K562 (cell line): ENCODE measurements around the gene SLC7A11. TPM values are rescaled to one million over a fixed set of nuclear protein-coding genes. Genes with fewer than 3 reads are reported as not detected.

Source experiments
- ATAC-seq: fragments of 200-7000 bp; cut with Tn5 transposase; 3 replicates; pipeline ENCODE4 v1.9.1; 2020; ENCODE audit warnings: moderate library complexity
- BruUV-seq: library from RNA; stranded (reverse); fragments of 400-500 nt; replicated peaks from 2 replicates; lab custom pipeline; 2021; lab: Mats Ljungman, UMichigan
- CTCF ChIA-PET: fragments of 300-600 bp; formaldehyde crosslinking; extraction: SDS; loops from one replicate; lab custom pipeline; 2021; ENCODE audit warnings: low intra/inter-chr PET ratio; lab: Yijun Ruan, JAX
- POLR2A ChIA-PET: fragments of 300-600, 350-650 bp; sonication (Branson Sonifier 250); formaldehyde crosslinking; extraction: SDS; loops from one replicate; lab custom pipeline; 2021; ENCODE audit warnings: antibody characterized with exemption, inconsistent platforms; lab: Yijun Ruan, JAX
- DNase-seq, 4 experiments: peaks; one replicate each; pipeline versions ENCODE4 v3.0.0 to v3.0.0-alpha.2; 2011 to 2018; ENCODE audit warnings: low spot score in 3 of 4, mixed read lengths in 3 of 4; ENCODE audit errors: extremely low read depth in 1 of 4
- FAIRE-seq: peaks from 2 replicates; lab custom pipeline; 2011; peaks lifted over from hg19 to GRCh38; lab: Jason Lieb, UNC
- H2AFZ ChIP-seq: 2 replicates; pipeline ENCODE4 v1.6.0; 2011; ENCODE audit warnings: low read depth, low read length, control low read depth, inconsistent platforms
- H3K27ac ChIP-seq: fragments of 200-600 bp; 3 replicates; pipeline ENCODE4 v1.8.0; 2011; ENCODE audit warnings: low read depth, mild to moderate bottlenecking, control low read depth, inconsistent platforms, low read length, moderate library complexity, mixed read lengths; ENCODE audit errors: extremely low read depth
- H3K27me3 ChIP-seq, 2 experiments: fragments of 300-600 bp in 1 of 2; 2 replicates in 1 of 2; 3 replicates in 1 of 2; pipeline versions ENCODE4 v1.6.0 to v1.8.0; 2011; ENCODE audit warnings: inconsistent platforms in 2 of 2, low read length in 2 of 2, mild to moderate bottlenecking in 1 of 2, mixed read lengths in 1 of 2, moderate library complexity in 1 of 2; ENCODE audit not compliant: control insufficient read depth in 2 of 2, insufficient read depth in 2 of 2
- H3K36me3 ChIP-seq: fragments of 300-600 bp; 3 replicates; pipeline ENCODE4 v1.8.0; 2011; ENCODE audit warnings: mild to moderate bottlenecking, low read length, inconsistent platforms; ENCODE audit not compliant: control insufficient read depth, insufficient read depth
- H3K4me1 ChIP-seq, 2 experiments: fragments of 200-600 bp in 1 of 2; replicated peaks in 1 of 2; 2 replicates in 1 of 2; 3 replicates in 1 of 2; pipeline versions ENCODE4 v1.5.1 to v1.8.0; 2011; ENCODE audit warnings: inconsistent platforms in 2 of 2, low read length in 2 of 2, mild to moderate bottlenecking in 1 of 2, mixed read lengths in 1 of 2, moderate library complexity in 1 of 2; ENCODE audit not compliant: control insufficient read depth in 2 of 2, insufficient read depth in 2 of 2
- H3K4me2 ChIP-seq: 2 replicates; pipeline ENCODE4 v1.6.1; 2011; ENCODE audit warnings: low read length, control low read depth, inconsistent platforms, mixed read lengths; ENCODE audit not compliant: insufficient read depth
- H3K4me3 ChIP-seq: fragments of 200-600 bp; sonication (generic), shearing (Covaris generic); 2 replicates; pipeline ENCODE4 v1.5.1; 2016; ENCODE audit warnings: control low read depth, inconsistent platforms
- H3K79me2 ChIP-seq: fragments of 200-600 bp; 3 replicates; pipeline ENCODE4 v1.8.0; 2011; ENCODE audit warnings: low read length, inconsistent platforms; ENCODE audit not compliant: control insufficient read depth, insufficient read depth
- H3K9ac ChIP-seq, 2 experiments: 2 replicates each; pipeline versions ENCODE4 v1.6.0 to v1.6.1; 2011; ENCODE audit warnings: low read depth in 2 of 2, low read length in 2 of 2, control low read depth in 1 of 2, inconsistent platforms in 1 of 2, mild to moderate bottlenecking in 1 of 2, mixed read lengths in 1 of 2; ENCODE audit not compliant: insufficient read depth in 1 of 2
- H3K9me1 ChIP-seq: one replicate; pipeline ENCODE4 v1.6.0; 2011; ENCODE audit warnings: inconsistent platforms, mild to moderate bottlenecking, low read length, moderate library complexity; ENCODE audit not compliant: control insufficient read depth, insufficient read depth
- H3K9me3 ChIP-seq: replicated peaks from 2 replicates; pipeline ENCODE4 v1.5.1; 2011; ENCODE audit warnings: low read depth, low read length, inconsistent platforms; ENCODE audit not compliant: control insufficient read depth, insufficient read depth
- H4K20me1 ChIP-seq: replicated peaks from 2 replicates; pipeline ENCODE4 v1.6.1; 2011; ENCODE audit warnings: low read length, inconsistent platforms, mixed read lengths; ENCODE audit not compliant: control insufficient read depth, insufficient read depth
- CAMTA2 ChIP-seq: fragments of 250-450 bp; sonication (Bioruptor Pico); conservative IDR thresholded peaks from 2 replicates; pipeline ENCODE4 v1.5.1; 2022
- IFI16 ChIP-seq: fragments of 250-450 bp; sonication (Bioruptor Pico); IDR thresholded peaks from 2 replicates; pipeline ENCODE4 v2.1.2; 2022; ENCODE audit warnings: mild to moderate bottlenecking, inconsistent platforms
- NCOA6 ChIP-seq: fragments of 450-650 bp; IDR thresholded peaks from 2 replicates; pipeline ENCODE4 v1.6.1; 2017; ENCODE audit warnings: mild to moderate bottlenecking
- SIN3A ChIP-seq, 2 experiments: fragments of 150-350 bp in 1 of 2; IDR thresholded peaks; 2 replicates each; pipeline ENCODE4 v1.6.1; 2011 to 2016; ENCODE audit warnings: borderline replicate concordance in 2 of 2, low read depth in 2 of 2, low read length in 2 of 2, mild to moderate bottlenecking in 2 of 2, moderate library complexity in 2 of 2; ENCODE audit not compliant: control insufficient read depth in 1 of 2
- SP2 ChIP-seq: IDR thresholded peaks from 2 replicates; pipeline ENCODE4 v1.6.1; 2011; ENCODE audit warnings: mild to moderate bottlenecking, low read depth, low read length, moderate library complexity; ENCODE audit not compliant: poor library complexity, severe bottlenecking; ENCODE audit errors: extremely low read depth
- THRAP3 ChIP-seq: fragments of 450-650 bp; IDR thresholded peaks from 2 replicates; pipeline ENCODE4 v1.6.1; 2016; ENCODE audit warnings: mild to moderate bottlenecking, inconsistent platforms, borderline replicate concordance
- ZNF212 ChIP-seq: fragments of 450-650 bp; formaldehyde crosslinking; IDR thresholded peaks from 2 replicates; pipeline ENCODE4 v1.4.0; 2020; ENCODE audit warnings: mild to moderate bottlenecking
- WGBS: fragments of 100-300 bp; shearing (Covaris generic); methylation state at CpG from one replicate; pipeline ENCODE4 v1.1.6; 2016; ENCODE audit warnings: low coverage, mixed read lengths; ENCODE audit not compliant: insufficient coverage; ENCODE audit errors: missing lambda C conversion rate; 5-methylcytosine and 5-hydroxymethylcytosine counted together
- in situ Hi-C: fragments of 300-500 bp; cut with MboI; formaldehyde crosslinking; loops from 4 replicates; pipeline ENCODE4 v1.15.0; 2018; ENCODE audit warnings: inconsistent platforms, mixed read lengths
- intact Hi-C: fragments of 100-400 bp; cut with micrococcal nuclease; formaldehyde crosslinking; loops from 2 replicates; pipeline ENCODE4 v1.14.2; 2022
- polyA plus RNA-seq, 8 experiments: library from polyadenylated mRNA; depleted of rRNA in 4 of 8; stranded (reverse) in 5 of 8; unstranded in 3 of 8; fragments of >200 nt; fragmentation: Nextera tagmentation in 2 of 8; fragmentation: Illumina TruSeq in 1 of 8; extraction: Ambion mirVana in 2 of 8; extraction: Trizol in 1 of 8; gene quantifications; 2 replicates each; pipeline versions ENCODE4 v1.2.1 to v1.2.3, GENCODE V29; 2011 to 2014; ENCODE audit warnings: inconsistent platforms in 1 of 8, missing spikeins in 1 of 8
- total RNA-seq, 7 experiments: library from RNA; depleted of rRNA in 6 of 7; stranded (reverse); fragments of >200 nt in 6 of 7; fragmentation: Illumina TruSeq in 2 of 7; extraction: Trizol in 2 of 7; gene quantifications; 2 replicates each; pipeline versions ENCODE4 v1.2.1 to v1.2.3, GENCODE V29; 2011 to 2021; ENCODE audit warnings: low replicate concordance in 1 of 7
- TF ChIP-seq, protein P1 (sequence below), 2 experiments: fragments of 250-450 bp in 1 of 2; fragments of 450-650 bp in 1 of 2; sonication (Bioruptor Pico) in 1 of 2; IDR thresholded peaks; 2 replicates each; pipeline versions ENCODE4 v1.6.1 to v1.8.0; 2016 to 2021; ENCODE audit warnings: mild to moderate bottlenecking in 2 of 2, moderate library complexity in 2 of 2, missing compliant biosample characterization in 1 of 2, missing genetic modification characterization in 1 of 2

SLC7A11 gene
- total and polyA plus RNA-seq, 9 of the 15 experiments (the other 6 are each of a cell fraction or from before 2014, with no cell fraction given) = 4.5 to 26.1 (median 13.5) TPM

DNA sequence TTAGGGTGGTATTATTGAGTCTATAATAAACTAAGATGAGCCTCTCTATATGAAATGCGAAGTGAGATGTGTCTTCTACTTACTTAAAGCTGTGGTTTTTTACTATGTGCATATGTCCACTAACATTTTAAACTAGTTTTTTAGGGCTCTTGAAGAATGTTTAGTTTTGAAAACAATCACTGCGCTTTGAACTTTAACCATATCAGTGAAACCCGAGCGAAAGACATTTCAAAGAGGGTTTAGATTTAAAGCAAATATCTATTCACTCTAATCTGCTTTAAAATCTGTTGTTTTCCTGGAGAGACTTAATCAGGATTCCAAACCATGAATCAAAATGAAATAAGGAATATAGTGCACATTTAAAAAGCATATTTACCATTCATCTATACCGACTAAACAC is 24.8 kb upstream of the SLC7A11 start:
- Histone ChIP-seq H3K27ac (no peak overlapping the region), H4K20me1 (no peaks in the 10 kb centered on the region)
- no peak for DNase-seq
- TF ChIP-seq, protein P1, sequence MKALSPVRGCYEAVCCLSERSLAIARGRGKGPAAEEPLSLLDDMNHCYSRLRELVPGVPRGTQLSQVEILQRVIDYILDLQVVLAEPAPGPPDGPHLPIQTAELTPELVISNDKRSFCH (CRISPR knock-in tag; IDR thresholded peaks at IDR 0.05) = no peak
- TF ChIP-seq, protein P1 (tag; IDR thresholded peaks at IDR 0.05) = no peak
- TF ChIP-seq SIN3A (IDR thresholded peaks at IDR 0.05; ENCODE audit: borderline replicate concordance in 2 of 2, control insufficient read depth in 1 of 2, low read depth in 2 of 2, low read length in 2 of 2) = no peak
- no peak for TF ChIP-seq CAMTA2 (CRISPR knock-in tag)
- no peak for TF ChIP-seq ZNF212
- no peak for TF ChIP-seq IFI16 (CRISPR knock-in tag)
- TF ChIP-seq SP2 = no peak
- TF ChIP-seq THRAP3 = no peak
- no peak for TF ChIP-seq NCOA6
- TF ChIP-seq, all 486 proteins: peak for 0
- CTCF ChIA-PET = interaction anchor here (0.5 kb wide), 1 partner anchor 14 kb away, joined by 3 read pairs; no protein-coding TSS in a partner anchor
- no peaks in the 10 kb centered on the region for H3K79me2 ChIP-seq
- intact Hi-C loops = no loop called here
- FAIRE-seq (no peak), ATAC-seq (no peak)
- in situ Hi-C loops = no loop called here
- no peak overlapping the region for H3K4me2 ChIP-seq
- H3K27me3 ChIP-seq = no peaks in the 10 kb centered on the region
- no peaks in the 10 kb centered on the region for H3K36me3 ChIP-seq
- H3K9me1 ChIP-seq = no peaks in the 10 kb centered on the region
- POLR2A ChIA-PET = no interaction called here
- H2AFZ ChIP-seq = no peak overlapping the region
- no TSS peak for BruUV-seq
- H3K4me3 ChIP-seq = no peak overlapping the region
- no peak overlapping the region for H3K9ac ChIP-seq
- H3K9me3 ChIP-seq = no peaks in the 10 kb centered on the region
- WGBS = 39% methylated on average over 5 of the region's 5 CpGs
- H3K4me1 ChIP-seq = peaks cover 0 to 12% of the 10 kb centered on the region in 2 experiments; a peak in 2 of 5 replicates
